HEK293 (cell line): ENCODE measurements around the gene SCAMP2.

ENCODE experiments used
- CTCF ChIA-PET: fragments of 350-600 bp; formaldehyde crosslinking; extraction: SDS; loops from one replicate; lab custom pipeline; 2021; ENCODE audit warnings: antibody characterized with exemption; lab: Yijun Ruan, JAX
- POLR2A ChIA-PET: fragments of 300-600 bp; formaldehyde crosslinking; extraction: SDS; loops from one replicate; lab custom pipeline; 2020; ENCODE audit warnings: antibody characterized with exemption, inconsistent platforms; lab: Yijun Ruan, JAX
- H3K27ac ChIP-seq: fragments of 200-500 bp; sonication (Bioruptor generic); 2 replicates; pipeline ENCODE4 v1.5.1; 2014; ENCODE audit warnings: low read depth, low read length, control low read depth, inconsistent platforms; ENCODE audit errors: extremely low read depth
- H3K36me3 ChIP-seq, 2 experiments: fragments of 200-500 bp in 1 of 2; sonication (Bioruptor generic) in 1 of 2; 1 replicate in 1 of 2; 2 replicates in 1 of 2; pipeline ENCODE4 v1.5.1; 2014 to 2017; ENCODE audit warnings: inconsistent platforms in 2 of 2, low read length in 2 of 2; ENCODE audit not compliant: control insufficient read depth in 2 of 2, insufficient read depth in 1 of 2
- H3K4me1 ChIP-seq: fragments of 200-500 bp; sonication (Bioruptor generic); 2 replicates; pipeline ENCODE4 v1.5.1; 2014; ENCODE audit warnings: mild to moderate bottlenecking, low read length, inconsistent platforms; ENCODE audit not compliant: control insufficient read depth, insufficient read depth
- H3K4me3 ChIP-seq: 2 replicates; pipeline ENCODE4 v1.5.1; 2011; ENCODE audit warnings: low read depth, mild to moderate bottlenecking, control low read depth, low read length, moderate library complexity
- H3K9me3 ChIP-seq: fragments of 200-500 bp; sonication (Bioruptor generic); 2 replicates; pipeline ENCODE4 v1.5.1; 2014; ENCODE audit warnings: low read depth, low read length, inconsistent platforms; ENCODE audit not compliant: control insufficient read depth, insufficient read depth
- GLIS1 ChIP-seq: fragments of 450-650 bp; formaldehyde crosslinking; IDR thresholded peaks from 2 replicates; pipeline ENCODE4 v1.5.1; 2016; ENCODE audit warnings: missing biosample characterization, missing genetic modification characterization
- KLF8 ChIP-seq: fragments of 450-650 bp; formaldehyde crosslinking; IDR thresholded peaks from 2 replicates; pipeline ENCODE4 v1.5.1; 2016; ENCODE audit warnings: missing biosample characterization, missing genetic modification characterization
- MEIS1 ChIP-seq: sonication (generic); formaldehyde crosslinking; IDR thresholded peaks from 2 replicates; pipeline ENCODE4 v1.8.1; 2022; ENCODE audit warnings: missing genetic modification reagents, mild to moderate bottlenecking, borderline replicate concordance
- OVOL3 ChIP-seq: fragments of 450-650 bp; formaldehyde crosslinking; IDR thresholded peaks from 2 replicates; pipeline ENCODE4 v1.5.1; 2016; ENCODE audit warnings: missing biosample characterization, missing genetic modification characterization
- SCRT1 ChIP-seq: fragments of 450-650 bp; formaldehyde crosslinking; IDR thresholded peaks from 2 replicates; pipeline ENCODE4 v1.5.1; 2016; ENCODE audit warnings: missing biosample characterization, missing genetic modification characterization, borderline replicate concordance
- SCRT2 ChIP-seq: fragments of 450-650 bp; formaldehyde crosslinking; IDR thresholded peaks from 2 replicates; pipeline ENCODE4 v1.5.1; 2016; ENCODE audit warnings: missing biosample characterization, missing genetic modification characterization
- TRIM28 ChIP-seq: IDR thresholded peaks from 2 replicates; pipeline ENCODE4 v1.6.1; 2011; ENCODE audit warnings: low read length, control low read depth, borderline replicate concordance
- WT1 ChIP-seq: fragments of 450-650 bp; formaldehyde crosslinking; IDR thresholded peaks from 2 replicates; pipeline ENCODE4 v1.5.1; 2016; ENCODE audit warnings: missing biosample characterization, missing genetic modification characterization
- YY1 ChIP-seq: fragments of 450-650 bp; formaldehyde crosslinking; IDR thresholded peaks from 2 replicates; pipeline ENCODE4 v1.5.1; 2018; ENCODE audit warnings: missing biosample characterization, missing genetic modification characterization
- ZFHX2 ChIP-seq: fragments of 450-650 bp; formaldehyde crosslinking; conservative IDR thresholded peaks from 2 replicates; pipeline ENCODE4 v1.5.1; 2016; ENCODE audit warnings: missing biosample characterization, missing genetic modification characterization
- ZNF133 ChIP-seq: fragments of 450-650 bp; formaldehyde crosslinking; IDR thresholded peaks from 2 replicates; pipeline ENCODE4 v1.5.1; 2016; ENCODE audit warnings: missing biosample characterization, missing genetic modification characterization
- ZNF211 ChIP-seq: fragments of 450-650 bp; formaldehyde crosslinking; IDR thresholded peaks from 2 replicates; pipeline ENCODE4 v1.5.1; 2016; ENCODE audit warnings: low read depth, missing biosample characterization, missing genetic modification characterization
- ZNF239 ChIP-seq: fragments of 450-650 bp; formaldehyde crosslinking; IDR thresholded peaks from 2 replicates; pipeline ENCODE4 v1.5.1; 2016; ENCODE audit warnings: missing biosample characterization, missing genetic modification characterization
- ZNF311 ChIP-seq: fragments of 450-650 bp; formaldehyde crosslinking; IDR thresholded peaks from 2 replicates; pipeline ENCODE4 v1.5.1; 2017; ENCODE audit warnings: missing biosample characterization, missing genetic modification characterization, borderline replicate concordance
- ZNF354C ChIP-seq: fragments of 450-650 bp; formaldehyde crosslinking; IDR thresholded peaks from 2 replicates; pipeline ENCODE4 v1.5.1; 2016; ENCODE audit warnings: missing biosample characterization, missing genetic modification characterization, low read depth, borderline replicate concordance
- ZNF544 ChIP-seq: fragments of 450-650 bp; formaldehyde crosslinking; IDR thresholded peaks from 2 replicates; pipeline ENCODE4 v1.5.0; 2017; ENCODE audit warnings: missing biosample characterization, missing genetic modification characterization
- ZNF555 ChIP-seq: fragments of 450-650 bp; formaldehyde crosslinking; conservative IDR thresholded peaks from 2 replicates; pipeline ENCODE4 v1.5.1; 2017; ENCODE audit warnings: missing biosample characterization, mild to moderate bottlenecking, missing genetic modification characterization, inconsistent platforms
- ZNF600 ChIP-seq: fragments of 450-650 bp; formaldehyde crosslinking; IDR thresholded peaks from 2 replicates; pipeline ENCODE4 v1.5.1; 2016; ENCODE audit warnings: missing biosample characterization, missing genetic modification characterization
- ZNF654 ChIP-seq: fragments of 450-650 bp; formaldehyde crosslinking; IDR thresholded peaks from 2 replicates; pipeline ENCODE4 v1.5.1; 2016; ENCODE audit warnings: low read depth, missing biosample characterization, missing genetic modification characterization
- ZNF660 ChIP-seq: fragments of 450-650 bp; IDR thresholded peaks from 2 replicates; pipeline ENCODE4 v1.5.1; 2018; ENCODE audit warnings: missing biosample characterization, mild to moderate bottlenecking, missing genetic modification characterization
- TF ChIP-seq, protein P1 (sequence below): fragments of 450-650 bp; formaldehyde crosslinking; IDR thresholded peaks from 2 replicates; pipeline ENCODE4 v1.5.1; 2016; ENCODE audit warnings: missing biosample characterization, missing genetic modification characterization
- TF ChIP-seq, protein P2 (sequence below): IDR thresholded peaks from 2 replicates; pipeline ENCODE4 v1.6.1; 2011; ENCODE audit warnings: mild to moderate bottlenecking, low read depth, low read length, borderline replicate concordance
- TF ChIP-seq, protein P3 (sequence below): fragments of 450-650 bp; formaldehyde crosslinking; IDR thresholded peaks from 2 replicates; pipeline ENCODE4 v1.5.1; 2016; ENCODE audit warnings: missing biosample characterization, missing genetic modification characterization
- TF ChIP-seq, protein P4 (sequence below): fragments of 450-650 bp; formaldehyde crosslinking; IDR thresholded peaks from 2 replicates; pipeline ENCODE4 v1.5.1; 2016; ENCODE audit warnings: missing biosample characterization, missing genetic modification characterization

SCAMP2 gene

DNA sequence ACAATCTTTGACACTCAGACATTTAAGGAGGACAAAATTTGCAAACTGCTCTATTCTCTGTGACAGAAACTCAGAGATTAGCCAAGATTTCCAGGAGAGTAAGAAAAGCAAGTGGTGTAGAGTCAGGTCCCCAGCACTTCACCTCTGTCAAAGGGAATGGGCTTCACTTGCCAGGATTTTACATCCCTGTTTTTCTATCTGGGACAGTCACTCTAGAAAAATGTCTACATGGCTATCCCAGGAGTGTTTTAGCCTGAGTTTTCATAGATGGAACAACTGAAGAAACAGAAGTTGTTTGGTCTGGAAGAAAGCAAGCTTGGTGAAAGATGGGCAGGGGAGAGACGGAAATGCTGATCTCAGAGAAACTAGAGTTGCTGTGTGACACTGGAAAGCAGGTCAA is 30.5 kb upstream of the SCAMP2 start:
- TF ChIP-seq ZNF211 (tag by site-specific recombination) (no peak), YY1 (tag by site-specific recombination) (no peak), ZNF133 (no peak), ZNF239 (tag by site-specific recombination) (no peak), ZNF354C (tag by site-specific recombination) (no peak), MEIS1 (CRISPR knock-in tag) (no peak), WT1 (no peak), ZNF660 (tag by site-specific recombination) (no peak), OVOL3 (no peak), ZNF555 (tag by site-specific recombination) (no peak), KLF8 (tag by site-specific recombination) (no peak), ZFHX2 (tag by site-specific recombination) (no peak)
- TF ChIP-seq, protein P1, sequence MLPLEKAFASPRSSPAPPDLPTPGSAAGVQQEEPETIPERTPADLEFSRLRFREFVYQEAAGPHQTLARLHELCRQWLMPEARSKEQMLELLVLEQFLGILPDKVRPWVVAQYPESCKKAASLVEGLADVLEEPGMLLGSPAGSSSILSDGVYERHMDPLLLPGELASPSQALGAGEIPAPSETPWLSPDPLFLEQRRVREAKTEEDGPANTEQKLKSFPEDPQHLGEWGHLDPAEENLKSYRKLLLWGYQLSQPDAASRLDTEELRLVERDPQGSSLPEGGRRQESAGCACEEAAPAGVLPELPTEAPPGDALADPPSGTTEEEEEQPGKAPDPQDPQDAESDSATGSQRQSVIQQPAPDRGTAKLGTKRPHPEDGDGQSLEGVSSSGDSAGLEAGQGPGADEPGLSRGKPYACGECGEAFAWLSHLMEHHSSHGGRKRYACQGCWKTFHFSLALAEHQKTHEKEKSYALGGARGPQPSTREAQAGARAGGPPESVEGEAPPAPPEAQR (tag by site-specific recombination) = no peak
- TF ChIP-seq, protein P2, sequence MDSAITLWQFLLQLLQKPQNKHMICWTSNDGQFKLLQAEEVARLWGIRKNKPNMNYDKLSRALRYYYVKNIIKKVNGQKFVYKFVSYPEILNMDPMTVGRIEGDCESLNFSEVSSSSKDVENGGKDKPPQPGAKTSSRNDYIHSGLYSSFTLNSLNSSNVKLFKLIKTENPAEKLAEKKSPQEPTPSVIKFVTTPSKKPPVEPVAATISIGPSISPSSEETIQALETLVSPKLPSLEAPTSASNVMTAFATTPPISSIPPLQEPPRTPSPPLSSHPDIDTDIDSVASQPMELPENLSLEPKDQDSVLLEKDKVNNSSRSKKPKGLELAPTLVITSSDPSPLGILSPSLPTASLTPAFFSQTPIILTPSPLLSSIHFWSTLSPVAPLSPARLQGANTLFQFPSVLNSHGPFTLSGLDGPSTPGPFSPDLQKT = no peak
- TF ChIP-seq, all 188 proteins: peak for 0
- CTCF ChIA-PET = interaction anchor here (0.6 to 8.7 kb wide), 6 partner anchors 12 to 133 kb away, joined by 3 to 79 read pairs (median 4); partner anchors contain the start of gene MPI
- Histone ChIP-seq H3K4me3 (no peak overlapping the region), H3K36me3 (peaks cover 32 to 61% of the 10 kb centered on the region in 2 experiments), H3K27ac (no peak overlapping the region), H3K4me1 (peaks cover 3% of the 10 kb centered on the region; the same call in 1 of the 2 replicates), H3K9me3 (no peaks in the 10 kb centered on the region)
- POLR2A ChIA-PET = interaction anchor here (0.7 to 2.0 kb wide), 2 partner anchors 11 to 299 kb away, joined by 3 to 4 read pairs; no protein-coding TSS in a partner anchor

DNA sequence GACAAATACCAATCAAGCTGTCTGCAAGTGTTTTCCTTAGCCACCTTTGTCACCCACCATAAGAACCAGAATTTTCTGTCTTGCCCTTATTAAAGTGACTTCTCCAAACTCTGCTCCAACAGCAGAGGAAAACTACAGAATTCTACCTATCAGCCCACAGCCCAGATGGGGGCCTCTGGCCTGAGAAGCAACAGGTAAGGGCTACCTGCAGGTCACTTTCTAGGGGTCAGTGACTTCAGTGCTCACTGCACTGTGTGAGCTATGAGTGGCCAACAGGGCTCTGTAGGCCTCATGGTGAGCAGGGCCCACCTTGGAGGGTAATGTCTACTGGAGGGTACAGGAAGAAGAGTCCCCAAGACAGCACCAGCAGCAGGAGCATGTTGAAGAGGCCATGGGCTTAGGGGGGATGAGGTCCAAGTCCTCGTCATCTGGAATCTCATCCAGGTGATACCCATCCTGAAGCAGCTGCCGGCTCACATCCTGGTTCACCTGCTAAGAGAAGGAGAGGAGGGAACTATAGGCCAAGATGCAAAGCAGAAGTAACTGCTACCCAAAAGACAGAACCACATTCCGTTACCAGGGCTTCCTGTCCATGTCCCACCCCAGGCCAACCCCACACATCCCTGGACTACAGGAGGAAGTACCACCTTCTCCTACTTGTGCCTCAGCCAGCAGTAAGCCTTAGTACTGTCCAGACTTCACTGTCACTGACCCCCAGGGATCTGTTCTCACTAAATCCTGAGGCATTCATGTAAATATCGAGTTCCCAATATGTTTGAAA is 29.3 kb upstream of the SCAMP2 start:
- peaks cover 1% of the 10 kb centered on the region; the same call in 1 of the 2 replicates for H3K4me1 ChIP-seq
- TF ChIP-seq GLIS1 (tag by site-specific recombination) = no peak
- peak; percentile 37; the same call in 1 of the 2 replicates for TF ChIP-seq ZNF600
- TF ChIP-seq SCRT2 (tag by site-specific recombination) = peak; percentile 87
- TF ChIP-seq SCRT1 (tag by site-specific recombination) = peak; percentile 69; the same call in 1 of the 2 replicates
- CTCF ChIA-PET = interaction anchor here (0.6 to 8.7 kb wide), 52 partner anchors 8 to 434 kb away, joined by 3 to 84 read pairs (median 6); partner anchors contain the start of genes C15orf39, COX5A, CSK and CYP1A1
- POLR2A ChIA-PET = interaction anchor here (0.5 to 2.2 kb wide), 12 partner anchors 10 to 131 kb away, joined by 3 to 12 read pairs (median 5); partner anchors contain the start of genes COX5A, MPI and ULK3
- peak overlapping the region; percentile 22; the same call in 1 of the 2 replicates for H3K27ac ChIP-seq
- H3K9me3 ChIP-seq = no peaks in the 10 kb centered on the region
- H3K4me3 ChIP-seq = no peak overlapping the region
- peaks cover 35 to 69% of the 10 kb centered on the region in 2 experiments for H3K36me3 ChIP-seq

DNA sequence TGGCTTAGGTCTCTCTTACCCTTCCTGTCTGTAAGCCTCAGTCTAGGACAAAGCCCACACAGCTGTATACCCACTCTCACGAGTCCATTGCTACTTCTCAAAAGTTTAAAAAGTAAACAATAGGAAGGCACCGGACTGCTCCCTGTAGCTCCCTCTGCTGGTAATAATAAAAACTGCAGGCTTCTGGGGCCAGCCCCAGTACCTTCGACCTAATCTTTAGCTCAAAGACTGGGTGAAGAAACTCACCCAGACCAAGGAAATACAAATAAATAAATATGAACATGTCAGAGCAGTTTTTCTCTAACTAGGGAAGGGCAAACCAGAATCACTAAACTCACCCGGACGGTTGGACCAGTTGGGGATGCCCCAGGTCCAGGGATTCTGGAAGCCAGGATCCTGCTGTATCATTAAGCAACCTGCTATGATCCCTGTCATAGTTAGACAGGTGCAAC is 28.5 kb upstream of the SCAMP2 start:
- peak overlapping the region; percentile 22; the same call in 1 of the 2 replicates for H3K27ac ChIP-seq
- no peaks in the 10 kb centered on the region for H3K4me1 ChIP-seq
- no peaks in the 10 kb centered on the region for H3K9me3 ChIP-seq
- peaks cover 35 to 78% of the 10 kb centered on the region in 2 experiments for H3K36me3 ChIP-seq
- ChIA-PET POLR2A (interaction anchor here (0.5 to 2.2 kb wide), 16 partner anchors 9 to 549 kb away, joined by 3 to 12 read pairs (median 4); partner anchors contain the start of genes COX5A, MPI and ULK3), CTCF (interaction anchor here (0.6 to 8.7 kb wide), 61 partner anchors 9 to 666 kb away, joined by 3 to 84 read pairs (median 5); partner anchors contain the start of genes C15orf39, COX5A, CSK and CYP1A1)
- no peak overlapping the region for H3K4me3 ChIP-seq
- TF ChIP-seq TRIM28 = peak; percentile 59; the same call in 1 of the 2 replicates
- TF ChIP-seq, protein P3, sequence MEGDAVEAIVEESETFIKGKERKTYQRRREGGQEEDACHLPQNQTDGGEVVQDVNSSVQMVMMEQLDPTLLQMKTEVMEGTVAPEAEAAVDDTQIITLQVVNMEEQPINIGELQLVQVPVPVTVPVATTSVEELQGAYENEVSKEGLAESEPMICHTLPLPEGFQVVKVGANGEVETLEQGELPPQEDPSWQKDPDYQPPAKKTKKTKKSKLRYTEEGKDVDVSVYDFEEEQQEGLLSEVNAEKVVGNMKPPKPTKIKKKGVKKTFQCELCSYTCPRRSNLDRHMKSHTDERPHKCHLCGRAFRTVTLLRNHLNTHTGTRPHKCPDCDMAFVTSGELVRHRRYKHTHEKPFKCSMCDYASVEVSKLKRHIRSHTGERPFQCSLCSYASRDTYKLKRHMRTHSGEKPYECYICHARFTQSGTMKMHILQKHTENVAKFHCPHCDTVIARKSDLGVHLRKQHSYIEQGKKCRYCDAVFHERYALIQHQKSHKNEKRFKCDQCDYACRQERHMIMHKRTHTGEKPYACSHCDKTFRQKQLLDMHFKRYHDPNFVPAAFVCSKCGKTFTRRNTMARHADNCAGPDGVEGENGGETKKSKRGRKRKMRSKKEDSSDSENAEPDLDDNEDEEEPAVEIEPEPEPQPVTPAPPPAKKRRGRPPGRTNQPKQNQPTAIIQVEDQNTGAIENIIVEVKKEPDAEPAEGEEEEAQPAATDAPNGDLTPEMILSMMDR (tag by site-specific recombination) = peak; percentile 75
- peak; percentile 84 for TF ChIP-seq ZNF660 (tag by site-specific recombination)
- TF ChIP-seq ZNF311 (tag by site-specific recombination) = no peak
- TF ChIP-seq, protein P4, sequence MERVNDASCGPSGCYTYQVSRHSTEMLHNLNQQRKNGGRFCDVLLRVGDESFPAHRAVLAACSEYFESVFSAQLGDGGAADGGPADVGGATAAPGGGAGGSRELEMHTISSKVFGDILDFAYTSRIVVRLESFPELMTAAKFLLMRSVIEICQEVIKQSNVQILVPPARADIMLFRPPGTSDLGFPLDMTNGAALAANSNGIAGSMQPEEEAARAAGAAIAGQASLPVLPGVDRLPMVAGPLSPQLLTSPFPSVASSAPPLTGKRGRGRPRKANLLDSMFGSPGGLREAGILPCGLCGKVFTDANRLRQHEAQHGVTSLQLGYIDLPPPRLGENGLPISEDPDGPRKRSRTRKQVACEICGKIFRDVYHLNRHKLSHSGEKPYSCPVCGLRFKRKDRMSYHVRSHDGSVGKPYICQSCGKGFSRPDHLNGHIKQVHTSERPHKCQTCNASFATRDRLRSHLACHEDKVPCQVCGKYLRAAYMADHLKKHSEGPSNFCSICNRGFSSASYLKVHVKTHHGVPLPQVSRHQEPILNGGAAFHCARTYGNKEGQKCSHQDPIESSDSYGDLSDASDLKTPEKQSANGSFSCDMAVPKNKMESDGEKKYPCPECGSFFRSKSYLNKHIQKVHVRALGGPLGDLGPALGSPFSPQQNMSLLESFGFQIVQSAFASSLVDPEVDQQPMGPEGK (tag by site-specific recombination) = no peak
- TF ChIP-seq ZNF544 (tag by site-specific recombination) = no peak
- TF ChIP-seq ZNF654 (tag by site-specific recombination) = peak; percentile 43
